Caco-2 (cell line): ENCODE data around the gene CUL3. TPM values are rescaled to one million over a fixed set of nuclear protein-coding genes. Genes with fewer than 3 reads are reported as not detected.
"Not testable (repeated sequence)": the region's sequence is repeated elsewhere in the genome, so short reads cannot be mapped to it uniquely, and the experiment has no call there.

Experiments used
- BruUV-seq: library from RNA; stranded (reverse); fragments of 400-500 nt; replicated peaks from 2 replicates; lab custom pipeline; 2021; lab: Mats Ljungman, UMichigan
- CTCF ChIA-PET: fragments of 300-600 bp; sonication (Branson Sonifier 250); formaldehyde crosslinking; loops from one replicate; lab custom pipeline; 2022; ENCODE audit warnings: antibody characterized with exemption; lab: Charles Lee
- POLR2A ChIA-PET: fragments of 300-600 bp; sonication (Branson Sonifier 250); formaldehyde crosslinking; loops from one replicate; lab custom pipeline; 2022; ENCODE audit warnings: antibody characterized with exemption; lab: Charles Lee
- DNase-seq, 2 experiments: peaks; one replicate each; pipeline versions ENCODE4 v3.0.0 to v3.0.0-alpha.2; 2020 to 2022
- H3K27me3 ChIP-seq: replicated peaks from 2 replicates; pipeline ENCODE4 v1.6.0; 2011; ENCODE audit warnings: low read length; ENCODE audit not compliant: control insufficient read depth, insufficient read depth
- H3K36me3 ChIP-seq: 2 replicates; pipeline ENCODE4 v1.5.1; 2011; ENCODE audit warnings: low read length; ENCODE audit not compliant: control insufficient read depth, insufficient read depth
- H3K4me1 ChIP-seq: fragments of 250-450 bp; sonication (Bioruptor Pico); 2 replicates; pipeline ENCODE4 v1.5.1; 2020; ENCODE audit warnings: mild to moderate bottlenecking
- H3K4me3 ChIP-seq: 2 replicates; pipeline ENCODE4 v1.5.1; 2011; ENCODE audit warnings: low read depth, mild to moderate bottlenecking, control low read depth, low read length
- H3K9me3 ChIP-seq: fragments of 250-450 bp; sonication (Bioruptor Pico); 2 replicates; pipeline ENCODE4 v1.5.1; 2020; ENCODE audit warnings: mild to moderate bottlenecking, moderate library complexity
- H3K27ac Mint-ChIP-seq: one replicate; pipeline ENCODE4 v1.8.0; 2022; ENCODE audit warnings: mixed read lengths; ENCODE audit not compliant: unreplicated experiment
- H3K27me3 Mint-ChIP-seq: one replicate; pipeline ENCODE4 v1.8.0; 2022; ENCODE audit warnings: mixed read lengths; ENCODE audit not compliant: insufficient read depth, unreplicated experiment
- H3K36me3 Mint-ChIP-seq: one replicate; pipeline ENCODE4 v1.8.0; 2022; ENCODE audit warnings: mild to moderate bottlenecking, mixed read lengths; ENCODE audit not compliant: insufficient read depth, unreplicated experiment
- H3K4me1 Mint-ChIP-seq: one replicate; pipeline ENCODE4 v1.8.0; 2022; ENCODE audit warnings: low read depth, mixed read lengths; ENCODE audit not compliant: unreplicated experiment
- H3K4me3 Mint-ChIP-seq: one replicate; pipeline ENCODE4 v1.8.0; 2022; ENCODE audit warnings: mild to moderate bottlenecking, moderate library complexity, mixed read lengths; ENCODE audit not compliant: unreplicated experiment
- H3K9me3 Mint-ChIP-seq: one replicate; pipeline ENCODE4 v1.8.0; 2022; ENCODE audit warnings: mixed read lengths; ENCODE audit not compliant: unreplicated experiment
- CTCF ChIP-seq, 2 experiments: fragments of 200-600 bp in 1 of 2; IDR thresholded peaks; 1 replicate in 1 of 2; 2 replicates in 1 of 2; pipeline versions ENCODE4 v1.5.1 to v1.8.0; 2011 to 2022; ENCODE audit warnings: antibody characterized with exemption in 1 of 2, control low read depth in 1 of 2, inconsistent platforms in 1 of 2, low read depth in 1 of 2, low read length in 1 of 2, mild to moderate bottlenecking in 1 of 2, moderate library complexity in 1 of 2; ENCODE audit not compliant: insufficient read depth in 1 of 2, severe bottlenecking in 1 of 2, unreplicated experiment in 1 of 2
- intact Hi-C: fragments of 100-400 bp; cut with micrococcal nuclease; formaldehyde crosslinking; loops from one replicate; pipeline ENCODE4 v1.10.0; 2022; ENCODE audit not compliant: unreplicated experiment
- total RNA-seq: library from RNA; stranded (reverse); gene quantifications from 2 replicates; pipeline ENCODE4 v1.2.3, GENCODE V29; 2022

The CUL3 gene
- total RNA-seq, 1 experiment from 2014 or later: 66.3 TPM

GRCh38 chr2:224524657-224525056 lies 60.5 kb downstream of the CUL3 start:
- no TSS peak for BruUV-seq
- H3K4me3 Mint-ChIP-seq: no peak overlapping the region
- ChIA-PET CTCF (no interaction called here), POLR2A (no interaction called here)
- Histone ChIP-seq H3K4me3 (no peak overlapping the region), H3K27me3 (no peaks in the 10 kb centered on the region), H3K4me1 (peaks cover 29% of the 10 kb centered on the region), H3K9me3 (no peaks in the 10 kb centered on the region), H3K36me3 (no peaks in the 10 kb centered on the region)
- no peaks in the 10 kb centered on the region for H3K9me3 Mint-ChIP-seq
- no peak for TF ChIP-seq CTCF (IDR thresholded peaks at IDR 0.05; ENCODE audit: insufficient read depth in 1 of 2, low read depth in 1 of 2, low read length in 1 of 2, severe bottlenecking in 1 of 2, unreplicated experiment in 1 of 2)
- peak overlapping the region; percentile 56 for H3K27ac Mint-ChIP-seq
- H3K4me1 Mint-ChIP-seq: peaks cover 35% of the 10 kb centered on the region
- H3K36me3 Mint-ChIP-seq: peaks cover 9% of the 10 kb centered on the region
- no peak for DNase-seq
- intact Hi-C loops: no loop called here
- no peaks in the 10 kb centered on the region for H3K27me3 Mint-ChIP-seq

- no TSS peak for BruUV-seq
- Histone ChIP-seq H3K27me3 (no peaks in the 10 kb centered on the region), H3K4me1 (peaks cover 29% of the 10 kb centered on the region), H3K4me3 (no peak overlapping the region), H3K9me3 (no peaks in the 10 kb centered on the region), H3K36me3 (no peaks in the 10 kb centered on the region)
- intact Hi-C loops: no loop called here
- peaks cover 35% of the 10 kb centered on the region for H3K4me1 Mint-ChIP-seq
- H3K4me3 Mint-ChIP-seq: no peak overlapping the region
- H3K27me3 Mint-ChIP-seq: no peaks in the 10 kb centered on the region
- H3K27ac Mint-ChIP-seq: peak overlapping the region; percentile 56
- no peaks in the 10 kb centered on the region for H3K9me3 Mint-ChIP-seq
- CTCF ChIA-PET: no interaction called here
- H3K36me3 Mint-ChIP-seq: peaks cover 7% of the 10 kb centered on the region
- POLR2A ChIA-PET: no interaction called here
- no peak for TF ChIP-seq CTCF (IDR thresholded peaks at IDR 0.05; ENCODE audit: insufficient read depth in 1 of 2, low read depth in 1 of 2, low read length in 1 of 2, severe bottlenecking in 1 of 2, unreplicated experiment in 1 of 2)
- no peak for DNase-seq
Observed at GRCh38 chr2:224523626-224524577, 61.3 kb downstream of the CUL3 start.

GRCh38 chr2:224522483-224522882 lies 62.7 kb downstream of the CUL3 start:
- CTCF ChIA-PET, DNase-seq, H3K27me3 Mint-ChIP-seq, BruUV-seq, H3K9me3 Mint-ChIP-seq, H3K4me3 ChIP-seq, H3K36me3 ChIP-seq, H3K27me3 ChIP-seq, H3K27ac Mint-ChIP-seq, POLR2A ChIA-PET, intact Hi-C loops, H3K9me3 ChIP-seq, H3K36me3 Mint-ChIP-seq, H3K4me3 Mint-ChIP-seq: not testable (repeated sequence)
- H3K4me1 Mint-ChIP-seq: peaks cover 21% of the 10 kb centered on the region
- H3K4me1 ChIP-seq: peaks cover 21% of the 10 kb centered on the region
